GM12872 (cell line): Measurements from ENCODE around the gene IL20RA.

Source experiments
- TF ChIP-seq, protein P1 (sequence below): IDR thresholded peaks from 3 replicates; pipeline ENCODE4 v1.5.1; 2011; ENCODE audit warnings: low read depth, mild to moderate bottlenecking, low read length, moderate library complexity; ENCODE audit not compliant: insufficient read depth

IL20RA gene

DNA sequence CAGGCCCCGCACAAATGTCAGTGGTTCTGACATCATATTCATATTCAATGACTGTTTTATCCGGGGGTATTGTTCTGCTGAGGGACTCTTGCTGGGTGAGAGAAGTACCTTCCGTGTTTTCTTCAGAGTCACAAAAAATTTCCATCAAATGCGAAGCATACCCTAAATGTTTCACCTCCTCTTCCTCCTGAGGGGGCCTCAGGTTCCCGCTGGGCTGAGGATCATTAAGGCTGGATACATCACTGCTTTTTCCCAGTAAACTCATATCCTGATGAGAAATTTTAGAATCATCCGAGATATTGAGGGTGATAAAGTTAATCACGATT is 42.8 kb downstream of the IL20RA start:
- TF ChIP-seq, protein P1, sequence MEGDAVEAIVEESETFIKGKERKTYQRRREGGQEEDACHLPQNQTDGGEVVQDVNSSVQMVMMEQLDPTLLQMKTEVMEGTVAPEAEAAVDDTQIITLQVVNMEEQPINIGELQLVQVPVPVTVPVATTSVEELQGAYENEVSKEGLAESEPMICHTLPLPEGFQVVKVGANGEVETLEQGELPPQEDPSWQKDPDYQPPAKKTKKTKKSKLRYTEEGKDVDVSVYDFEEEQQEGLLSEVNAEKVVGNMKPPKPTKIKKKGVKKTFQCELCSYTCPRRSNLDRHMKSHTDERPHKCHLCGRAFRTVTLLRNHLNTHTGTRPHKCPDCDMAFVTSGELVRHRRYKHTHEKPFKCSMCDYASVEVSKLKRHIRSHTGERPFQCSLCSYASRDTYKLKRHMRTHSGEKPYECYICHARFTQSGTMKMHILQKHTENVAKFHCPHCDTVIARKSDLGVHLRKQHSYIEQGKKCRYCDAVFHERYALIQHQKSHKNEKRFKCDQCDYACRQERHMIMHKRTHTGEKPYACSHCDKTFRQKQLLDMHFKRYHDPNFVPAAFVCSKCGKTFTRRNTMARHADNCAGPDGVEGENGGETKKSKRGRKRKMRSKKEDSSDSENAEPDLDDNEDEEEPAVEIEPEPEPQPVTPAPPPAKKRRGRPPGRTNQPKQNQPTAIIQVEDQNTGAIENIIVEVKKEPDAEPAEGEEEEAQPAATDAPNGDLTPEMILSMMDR: no peak

DNA sequence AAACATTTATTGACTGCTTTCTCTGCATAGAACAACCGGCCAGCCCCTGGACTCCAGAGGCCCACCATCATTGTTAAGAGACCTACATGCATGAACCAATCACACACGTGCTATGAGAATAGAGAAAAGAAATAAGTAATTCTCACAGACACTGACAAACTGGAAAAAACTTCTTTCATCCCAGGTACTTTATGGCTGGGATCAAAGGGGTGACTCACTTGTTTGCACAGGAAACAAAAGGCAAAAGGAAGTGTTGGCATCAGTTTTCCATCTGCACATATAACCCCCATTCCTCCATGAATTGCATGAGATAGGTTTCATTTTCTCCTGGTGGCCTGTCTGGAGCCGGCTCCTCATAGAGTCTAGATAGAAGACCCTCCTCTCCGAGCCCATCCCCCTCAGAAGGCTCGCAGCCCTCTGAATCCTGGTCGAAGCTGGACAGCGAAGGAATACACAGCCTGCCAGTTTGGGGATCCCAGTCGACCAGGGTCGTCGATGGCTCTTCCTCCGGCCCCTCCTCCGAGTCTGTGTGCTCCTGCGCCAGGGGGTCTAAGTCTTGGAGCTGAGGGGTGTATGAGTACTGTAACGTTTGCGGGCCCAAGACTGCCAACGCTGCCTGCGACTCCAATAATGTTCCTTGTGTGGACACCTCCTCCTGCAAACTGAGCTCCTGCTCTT is 43.3 kb downstream of the IL20RA start:
- TF ChIP-seq, protein P1: no peak

DNA sequence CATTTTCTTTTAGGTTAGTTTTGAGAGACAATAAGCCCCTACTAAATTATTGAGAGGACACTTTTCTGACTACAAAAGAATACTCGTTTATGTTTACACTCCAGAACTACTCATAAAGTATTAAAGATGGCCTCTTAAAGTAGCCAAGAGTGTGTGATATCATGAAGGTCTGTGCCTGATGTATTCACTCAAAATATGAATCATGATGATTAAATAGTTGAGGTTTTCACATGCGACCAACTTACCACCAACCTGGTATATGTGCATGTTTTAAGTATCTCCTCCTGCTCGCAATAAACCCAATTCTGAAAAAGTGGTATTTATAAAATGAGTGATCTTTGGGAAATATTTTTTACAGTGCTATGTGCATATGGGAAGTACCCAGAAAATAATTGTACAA is 43.9 kb downstream of the IL20RA start:
- TF ChIP-seq, protein P1: no peak

GRCh38 chr6:136995521-136995920 is 49.2 kb downstream of the IL20RA start:
- TF ChIP-seq, protein P1: no peak

DNA sequence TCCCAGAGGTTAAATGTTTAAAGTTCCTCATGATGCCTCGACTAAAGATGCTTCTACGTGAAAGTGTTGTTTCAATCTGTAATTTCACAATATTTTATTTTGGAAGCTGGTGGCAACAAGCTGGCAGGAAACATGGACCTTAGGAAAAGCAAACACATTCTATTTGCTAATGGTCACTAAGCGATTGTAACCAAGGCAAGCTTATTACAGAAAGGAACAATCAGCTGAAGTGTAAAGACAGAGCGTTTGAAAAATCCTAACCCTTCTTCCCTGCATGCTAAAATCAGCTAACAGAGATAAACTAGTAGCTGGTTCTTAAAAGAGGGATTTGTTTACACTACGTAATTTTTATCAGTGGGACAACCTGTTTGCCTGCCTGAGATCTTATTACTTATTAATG is 50.0 kb downstream of the IL20RA start:
- TF ChIP-seq, protein P1: no peak

DNA sequence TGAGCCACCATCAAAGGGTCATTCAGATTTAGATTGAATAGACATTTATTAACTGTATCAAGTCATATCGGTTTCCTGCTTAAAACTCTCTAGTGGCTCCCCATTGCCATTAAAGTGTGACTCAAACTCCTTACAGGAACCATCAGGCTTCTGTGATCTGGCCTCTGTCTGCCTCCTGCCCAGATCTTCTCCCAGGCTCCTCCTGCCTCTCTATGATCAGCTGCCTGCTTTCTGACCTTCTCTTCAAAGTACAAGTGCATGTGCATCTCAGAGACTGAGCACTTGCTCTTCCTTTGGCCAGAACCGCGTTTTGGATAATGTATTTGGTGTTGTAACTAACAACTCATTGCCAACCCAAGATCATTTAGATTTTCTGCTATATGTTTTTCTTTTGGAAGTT is 52.7 kb downstream of the IL20RA start:
- TF ChIP-seq, protein P1: no peak

DNA sequence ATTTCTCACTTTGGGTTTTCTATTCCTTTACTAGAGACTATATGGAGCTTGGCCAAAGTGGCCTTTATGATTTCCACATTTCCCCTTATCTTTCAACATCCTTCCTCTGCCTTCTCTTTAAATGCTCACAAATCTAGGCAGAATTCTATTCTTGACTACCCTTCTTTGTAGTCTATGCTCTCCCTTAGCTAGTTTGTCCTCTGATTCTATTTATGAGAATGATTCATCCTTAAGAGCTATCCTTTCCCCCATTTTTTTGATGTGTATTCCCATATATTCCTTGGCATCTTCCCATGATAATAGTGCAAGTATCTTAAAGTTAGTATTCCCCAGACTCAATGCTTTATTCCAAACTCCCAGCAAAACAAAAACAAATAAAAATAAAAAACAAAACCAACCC is 53.1 kb downstream of the IL20RA start:
- TF ChIP-seq, protein P1: no peak
